ENCODE data around the gene PRR30. TPM values are rescaled to one million over a fixed set of nuclear protein-coding genes. Genes with fewer than 3 reads are reported as not detected.
"Not testable (repeated sequence)": the region's sequence is repeated elsewhere in the genome, so short reads cannot be mapped to it uniquely, and the experiment has no call there.

The PRR30 gene
- total RNA-seq, 1 donor from 2014 or later = not detected

DNA sequence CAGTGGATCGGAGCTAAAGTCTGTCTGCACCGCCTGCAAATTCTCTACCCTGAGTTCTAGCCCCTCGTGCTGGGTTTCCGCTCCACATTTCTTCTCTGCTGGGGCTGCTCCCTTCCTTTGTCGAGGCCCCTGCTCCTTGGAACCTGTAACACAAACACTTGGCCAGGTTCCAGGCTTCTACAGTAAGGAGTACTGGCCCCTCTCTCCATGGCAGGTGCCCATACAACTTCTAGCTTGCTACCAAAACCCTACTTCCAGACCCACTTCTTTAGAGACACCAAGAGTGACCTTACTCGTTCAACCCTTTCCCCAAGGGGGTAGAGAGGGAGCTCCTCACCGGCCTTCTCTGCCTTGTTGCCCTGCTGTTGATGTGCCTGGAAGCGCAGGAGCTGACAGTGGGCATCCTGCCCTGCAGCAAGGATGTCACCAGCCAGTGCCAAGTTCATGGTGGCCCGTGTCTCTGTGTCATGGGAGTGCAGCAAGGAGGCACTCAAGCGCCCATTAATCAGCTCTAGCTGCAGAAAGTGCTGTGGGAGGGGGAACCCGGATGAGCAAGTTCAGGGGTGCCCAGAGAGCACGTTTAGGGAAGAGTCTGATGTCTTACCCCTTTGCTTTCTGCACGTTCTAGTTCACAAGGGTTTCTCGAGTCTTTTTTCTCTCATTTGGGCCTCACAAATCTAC, 5.9 kb downstream of the PRR30 start:
- no peak for DNase-seq (ENCODE audit: low spot score)
- no peaks in the 10 kb centered on the region for H3K27me3 Mint-ChIP-seq (ENCODE audit: insufficient read depth)
- H3K9me3 Mint-ChIP-seq = no peaks in the 10 kb centered on the region
- intact Hi-C loops (cut with micrococcal nuclease) = loop anchor here (5.0 kb wide), 1 partner anchor 81 kb away; the partner anchor contains the start of gene AGBL5
- peak overlapping the region; percentile 85 for H3K27ac Mint-ChIP-seq
- H3K36me3 Mint-ChIP-seq (ENCODE audit: low read depth) = peaks cover 29% of the 10 kb centered on the region
- H3K4me3 Mint-ChIP-seq = peak overlapping the region; percentile 95
- H3K4me1 Mint-ChIP-seq (ENCODE audit: low read depth) = peaks cover 12% of the 10 kb centered on the region

DNA sequence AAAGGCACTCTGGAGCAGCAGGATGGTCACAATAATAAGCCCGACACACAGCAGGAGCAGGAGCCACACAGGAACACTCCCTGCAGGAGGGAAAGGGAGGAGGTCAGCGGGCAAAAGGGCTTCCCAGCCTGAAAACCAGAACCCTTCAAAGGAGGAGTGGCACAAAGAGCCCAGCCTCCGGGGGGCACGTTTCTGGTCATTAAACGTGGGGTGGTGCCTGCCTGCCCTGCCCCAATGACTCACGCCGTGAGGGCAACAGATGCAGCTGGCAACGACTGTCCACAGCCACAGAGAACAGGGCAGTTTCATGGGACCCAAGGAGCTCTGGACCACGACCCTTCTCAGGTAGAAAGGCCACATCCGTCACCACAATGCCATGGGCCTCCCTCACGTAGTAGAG, 7.8 kb downstream of the PRR30 start:
- Mint-ChIP-seq H3K9me3 (no peaks in the 10 kb centered on the region), H3K4me1 (ENCODE audit: low read depth) (peaks cover 12% of the 10 kb centered on the region), H3K27me3 (ENCODE audit: insufficient read depth) (no peaks in the 10 kb centered on the region), H3K4me3 (peak overlapping the region; percentile 26), H3K27ac (no peak overlapping the region), H3K36me3 (ENCODE audit: low read depth) (peaks cover 29% of the 10 kb centered on the region)
- intact Hi-C loops (cut with micrococcal nuclease) = loop anchor here (5.0 kb wide), 1 partner anchor 79 kb away; the partner anchor contains the start of gene AGBL5
- no peak for DNase-seq (ENCODE audit: low spot score)

DNA sequence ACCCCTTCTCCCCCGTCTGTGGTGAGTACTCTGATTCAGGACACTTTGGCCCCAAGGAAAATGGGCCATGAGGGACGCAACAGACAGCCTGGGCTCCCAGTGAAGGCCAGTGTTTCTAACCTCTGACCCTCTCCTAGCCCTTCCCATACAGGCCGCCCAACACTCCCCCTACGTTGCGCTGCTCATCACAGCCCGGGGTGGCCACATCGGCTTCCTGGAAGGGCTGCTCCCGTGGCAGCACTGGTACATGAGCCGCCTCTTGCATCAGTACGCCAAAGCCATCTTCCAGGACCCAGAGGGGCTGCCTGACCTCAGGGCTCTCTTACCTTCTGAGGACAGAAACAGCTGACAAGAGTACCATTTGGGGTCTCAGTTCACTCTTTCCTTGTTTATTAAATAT, 8.8 kb downstream of the PRR30 start:
- no peak for DNase-seq (ENCODE audit: low spot score)
- H3K4me3 Mint-ChIP-seq = no peak overlapping the region
- no peak overlapping the region for H3K27ac Mint-ChIP-seq
- intact Hi-C loops (cut with micrococcal nuclease) = loop anchor here (5.0 kb wide), 1 partner anchor 78 kb away; the partner anchor contains the start of gene AGBL5
- no peaks in the 10 kb centered on the region for H3K9me3 Mint-ChIP-seq
- peaks cover 29% of the 10 kb centered on the region for H3K36me3 Mint-ChIP-seq (ENCODE audit: low read depth)
- no peaks in the 10 kb centered on the region for H3K27me3 Mint-ChIP-seq (ENCODE audit: insufficient read depth)
- peaks cover 12% of the 10 kb centered on the region for H3K4me1 Mint-ChIP-seq (ENCODE audit: low read depth)

DNA sequence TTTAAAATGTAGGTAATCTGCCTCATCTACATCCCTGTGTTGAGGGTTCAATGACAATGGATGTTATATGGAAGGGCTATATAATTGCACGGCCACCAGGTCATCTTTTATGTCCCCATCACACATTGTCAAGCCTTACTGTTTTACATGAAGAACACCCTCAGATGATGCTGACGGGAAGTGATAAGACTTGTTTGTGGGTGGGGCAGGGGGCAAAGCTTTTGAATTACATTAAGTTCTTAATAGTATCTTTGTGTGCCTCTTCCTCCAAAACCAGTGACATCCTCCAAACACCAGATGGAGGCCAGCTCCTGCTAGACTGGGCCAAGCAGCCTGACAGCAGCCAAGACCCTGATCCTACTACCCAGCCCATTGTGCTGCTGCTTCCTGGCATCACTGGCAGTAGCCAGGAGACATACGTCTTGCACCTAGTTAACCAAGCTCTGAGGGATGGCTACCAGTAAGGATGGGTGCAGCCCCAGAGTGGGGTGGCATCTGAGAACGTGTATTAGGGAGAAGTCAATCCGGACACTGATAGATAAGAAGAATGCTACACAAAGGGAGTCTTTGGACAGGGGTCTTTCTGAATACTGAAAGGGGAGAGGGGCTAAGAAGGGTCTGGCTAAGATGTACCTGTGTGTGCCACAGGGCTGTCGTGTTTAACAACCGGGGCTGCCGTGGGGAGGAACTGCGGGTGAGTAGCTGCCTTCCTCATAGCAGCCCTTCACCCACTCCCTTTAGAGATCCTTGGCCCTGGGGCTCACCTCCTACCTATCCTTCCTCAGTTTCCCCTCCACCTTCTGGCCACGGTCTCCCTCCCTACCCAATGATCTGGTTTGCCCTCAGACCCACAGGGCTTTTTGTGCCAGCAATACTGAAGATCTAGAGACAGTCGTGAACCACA, 10.3 kb downstream of the PRR30 start:
- Mint-ChIP-seq H3K27ac (no peak overlapping the region), H3K36me3 (ENCODE audit: low read depth) (peaks cover 27% of the 10 kb centered on the region), H3K9me3 (no peaks in the 10 kb centered on the region), H3K4me1 (ENCODE audit: low read depth) (peaks cover 12% of the 10 kb centered on the region), H3K27me3 (ENCODE audit: insufficient read depth) (no peaks in the 10 kb centered on the region), H3K4me3 (no peak overlapping the region)
- no peak for DNase-seq (ENCODE audit: low spot score)
- intact Hi-C loops (cut with micrococcal nuclease) = no loop called here

DNA sequence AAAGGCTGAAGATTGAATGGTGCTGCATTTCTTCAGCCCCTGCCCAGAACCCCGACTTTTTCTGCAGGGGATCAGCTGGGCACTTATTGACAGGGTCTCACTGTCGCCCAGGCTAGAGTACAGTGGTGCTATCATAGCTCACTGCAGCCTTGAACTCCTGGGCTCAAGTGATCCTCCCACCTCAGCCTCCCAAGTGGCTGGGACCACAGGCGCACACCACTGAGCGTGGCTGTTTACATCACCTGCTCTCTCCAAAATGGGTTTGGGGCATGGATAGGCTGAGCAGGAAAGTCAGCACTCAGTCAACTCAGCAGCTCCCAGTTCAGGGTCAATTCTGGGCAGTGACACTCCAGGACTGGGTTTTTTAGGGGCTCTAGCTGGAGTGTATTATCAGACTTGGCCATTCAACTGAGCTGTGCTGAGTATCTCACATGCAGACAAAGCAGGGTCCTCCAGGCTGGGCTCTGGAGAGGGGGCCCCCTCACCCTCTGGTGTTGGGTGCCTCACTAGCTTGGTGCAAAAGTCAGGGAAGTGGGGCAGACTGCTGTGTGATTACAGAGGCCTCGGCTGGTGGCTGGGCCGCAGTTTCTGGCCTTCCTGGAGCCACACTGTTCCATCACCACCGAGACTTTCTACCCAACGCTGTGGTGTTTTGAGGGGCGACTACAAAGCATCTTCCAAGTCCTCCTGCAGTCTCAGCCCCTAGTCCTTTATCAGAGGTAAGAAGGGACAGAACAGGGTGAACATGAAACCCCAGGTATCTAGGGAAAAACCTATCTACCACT, 11.1 kb downstream of the PRR30 start:
- no peaks in the 10 kb centered on the region for H3K9me3 Mint-ChIP-seq
- intact Hi-C loops (cut with micrococcal nuclease) = no loop called here
- peaks cover 19% of the 10 kb centered on the region for H3K36me3 Mint-ChIP-seq (ENCODE audit: low read depth)
- DNase-seq (ENCODE audit: low spot score) = no peak
- H3K4me1 Mint-ChIP-seq (ENCODE audit: low read depth) = peaks cover 9% of the 10 kb centered on the region
- H3K27ac Mint-ChIP-seq = no peak overlapping the region
- no peak overlapping the region for H3K4me3 Mint-ChIP-seq
- peaks cover 4% of the 10 kb centered on the region for H3K27me3 Mint-ChIP-seq (ENCODE audit: insufficient read depth)

DNA sequence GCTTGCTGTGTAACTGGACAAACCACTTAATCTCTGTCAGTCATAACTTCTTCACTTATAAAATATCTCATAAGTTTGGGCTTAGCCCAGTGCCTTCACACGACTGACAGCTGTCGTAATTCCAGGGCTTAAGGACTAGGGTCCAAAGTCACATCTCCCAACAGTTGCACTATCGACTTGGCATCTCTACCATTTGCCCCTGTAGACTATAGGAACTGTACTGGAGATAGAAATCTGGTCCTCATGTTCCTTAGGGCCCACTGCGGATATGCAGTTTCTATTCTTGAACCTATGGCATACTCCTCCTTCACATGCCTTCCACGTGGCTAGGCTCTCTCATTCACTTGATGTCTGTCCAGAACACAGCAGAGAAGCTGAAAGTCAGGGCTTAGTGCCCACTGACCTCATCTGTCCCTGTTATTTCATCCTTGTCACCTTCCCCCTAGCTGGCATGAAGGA, 12.9 kb downstream of the PRR30 start:
- Mint-ChIP-seq H3K4me1 (ENCODE audit: low read depth) (peaks cover 7% of the 10 kb centered on the region), H3K9me3 (no peaks in the 10 kb centered on the region)

DNA sequence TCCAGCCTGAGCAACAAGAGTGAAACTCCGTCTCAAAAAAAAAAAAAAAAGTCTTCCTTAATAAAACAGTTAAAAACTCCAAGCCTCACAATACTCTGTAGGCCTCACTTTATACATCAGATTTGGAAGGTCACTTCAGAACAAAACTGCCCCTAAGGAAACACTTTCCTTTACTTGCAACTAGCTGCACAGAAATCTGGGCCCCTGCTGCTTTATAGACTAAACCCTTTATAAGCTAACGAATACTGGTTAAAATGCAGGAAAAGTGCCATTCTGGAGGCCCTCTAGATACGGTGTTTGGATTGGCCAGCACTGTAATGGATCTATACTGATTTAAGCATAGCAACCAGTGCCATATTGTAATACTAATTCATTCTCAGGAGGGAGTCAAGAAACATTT, 14.1 kb downstream of the PRR30 start:
- DNase-seq (ENCODE audit: low spot score) = no peak
- no peak overlapping the region for H3K27ac Mint-ChIP-seq
- H3K9me3 Mint-ChIP-seq = no peaks in the 10 kb centered on the region
- H3K4me3 Mint-ChIP-seq = no peak overlapping the region
- H3K36me3 Mint-ChIP-seq (ENCODE audit: low read depth) = peaks cover 5% of the 10 kb centered on the region
- intact Hi-C loops (cut with micrococcal nuclease) = no loop called here
- H3K27me3 Mint-ChIP-seq (ENCODE audit: insufficient read depth) = peaks cover 19% of the 10 kb centered on the region
- H3K4me1 Mint-ChIP-seq (ENCODE audit: low read depth) = peaks cover 9% of the 10 kb centered on the region

More for the DNA sequence above, 12.9 kb downstream of the PRR30 start:
- DNase-seq (ENCODE audit: low spot score) = no peak
- Mint-ChIP-seq H3K27me3 (ENCODE audit: insufficient read depth) (peaks cover 16% of the 10 kb centered on the region), H3K36me3 (ENCODE audit: low read depth) (peaks cover 13% of the 10 kb centered on the region), H3K4me3 (no peak overlapping the region), H3K27ac (no peak overlapping the region)
- intact Hi-C loops (cut with micrococcal nuclease) = no loop called here

DNA sequence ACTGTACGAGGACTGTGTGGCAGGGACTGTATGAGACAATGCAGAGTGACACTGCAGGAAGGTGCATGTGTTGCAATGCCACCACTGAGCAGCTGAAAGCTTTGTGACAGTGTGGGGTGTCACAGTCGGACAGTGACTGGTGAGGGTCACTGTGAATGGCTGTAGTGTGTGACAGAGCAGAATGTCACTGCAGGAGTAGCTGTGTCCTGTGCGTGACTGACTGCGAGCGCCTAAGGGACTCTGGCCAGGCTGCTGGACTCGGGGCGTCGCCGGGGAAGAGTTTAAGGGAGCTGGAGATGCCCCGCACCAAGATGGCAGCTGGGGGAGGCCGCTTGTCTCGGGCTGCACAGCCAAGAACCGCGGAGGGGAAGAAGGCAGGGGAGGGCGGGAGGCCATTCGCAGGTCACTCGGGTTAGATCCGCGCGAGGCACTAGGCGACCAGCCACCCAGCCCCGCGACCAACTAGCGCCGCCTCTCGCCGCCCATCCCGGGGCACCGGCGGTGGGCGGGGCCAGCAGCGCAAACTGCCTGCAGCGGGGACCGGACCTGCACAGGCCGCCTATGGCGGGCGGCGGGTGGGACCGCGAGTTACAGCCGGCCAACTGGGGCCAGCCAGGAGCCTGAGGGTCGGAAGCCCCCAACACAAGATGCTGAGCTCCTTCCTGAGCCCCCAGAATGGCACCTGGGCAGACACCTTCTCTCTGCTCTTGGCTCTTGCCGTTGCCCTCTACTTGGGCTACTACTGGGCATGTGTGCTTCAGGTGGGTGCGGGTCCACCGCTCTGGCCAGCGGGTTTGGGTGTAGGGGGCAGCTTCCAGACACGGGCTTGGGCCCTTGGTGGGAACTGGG, 15.7 kb downstream of the PRR30 start, which contains the start of gene ABHD1:
TSS of gene ABHD1 (plus strand) at position 514 of the 849 bp plus-strand sequence. CDS start at position 648, 134 bp downstream.
- Mint-ChIP-seq H3K4me3 (peak within 1 kb of the TSS; percentile 88), H3K27me3 (ENCODE audit: insufficient read depth) (peaks cover 31% of the 10 kb centered on the region), H3K9me3 (no peaks in the 10 kb centered on the region), H3K4me1 (ENCODE audit: low read depth) (peaks cover 18% of the 10 kb centered on the region), H3K27ac (peak within 1 kb of the TSS; percentile 55), H3K36me3 (ENCODE audit: low read depth) (no peaks in the 10 kb centered on the region)
- peak; percentile 71 for DNase-seq (ENCODE audit: low spot score)
- intact Hi-C loops (cut with micrococcal nuclease) = loop anchor here (1.0 to 2.0 kb wide), 3 partner anchors 11 to 93 kb away; partner anchors contain the start of genes CAD and PREB

DNA sequence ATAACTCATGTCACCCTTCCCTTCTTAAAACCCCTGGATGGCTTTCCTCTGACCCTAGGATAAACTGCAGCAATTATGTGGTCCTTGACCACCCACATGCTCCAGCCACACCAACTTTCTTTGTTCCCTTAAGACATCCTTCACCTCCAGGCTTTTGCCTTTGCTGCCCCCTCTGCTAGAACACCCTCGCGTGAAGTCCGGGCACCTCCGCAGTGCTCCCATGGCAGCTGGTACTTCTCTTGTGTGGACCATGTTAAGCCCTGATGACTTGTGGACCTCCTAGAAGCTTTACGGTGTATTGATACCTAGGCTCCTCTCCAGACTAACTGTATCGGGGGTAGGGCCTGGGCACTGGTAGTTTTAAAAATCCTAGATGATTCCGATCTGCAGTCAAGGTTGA, 16.4 kb downstream of the PRR30 start:
- Mint-ChIP-seq H3K27ac (peak overlapping the region; percentile 27), H3K27me3 (ENCODE audit: insufficient read depth) (peaks cover 35% of the 10 kb centered on the region), H3K9me3 (no peaks in the 10 kb centered on the region), H3K4me1 (ENCODE audit: low read depth) (peaks cover 18% of the 10 kb centered on the region), H3K36me3 (ENCODE audit: low read depth) (no peaks in the 10 kb centered on the region), H3K4me3 (peak overlapping the region; percentile 88)
- intact Hi-C loops (cut with micrococcal nuclease) = loop anchor here (1.0 to 2.0 kb wide), 3 partner anchors 12 to 94 kb away; partner anchors contain the start of genes CAD and PREB
- no peak for DNase-seq (ENCODE audit: low spot score)

DNA sequence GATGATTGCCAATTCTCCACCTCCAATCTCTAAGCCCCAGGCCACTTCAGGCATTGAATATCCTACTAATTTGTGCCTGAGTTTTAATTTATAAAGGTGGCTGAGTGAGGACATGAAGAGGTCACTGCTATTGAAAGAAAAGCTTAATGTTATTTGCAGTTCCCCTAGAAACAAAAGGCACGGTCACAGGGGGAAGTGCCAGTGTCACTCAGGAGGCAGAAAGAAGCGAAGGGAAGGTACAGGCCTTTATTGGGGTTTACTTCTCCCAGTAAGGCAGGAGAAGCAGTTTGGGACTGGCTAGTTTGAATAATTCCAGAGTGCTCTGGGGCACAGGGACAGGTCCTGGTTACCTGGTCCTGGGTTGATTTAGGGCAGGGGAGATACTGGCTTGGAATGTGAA, 17.3 kb downstream of the PRR30 start:
- H3K27me3 Mint-ChIP-seq (ENCODE audit: insufficient read depth) = peaks cover 42% of the 10 kb centered on the region
- H3K4me1 Mint-ChIP-seq (ENCODE audit: low read depth) = peaks cover 18% of the 10 kb centered on the region
- no peak overlapping the region for H3K27ac Mint-ChIP-seq
- no peak for DNase-seq (ENCODE audit: low spot score)
- intact Hi-C loops (cut with micrococcal nuclease) = loop anchor here (2.0 kb wide), 1 partner anchor 95 kb away; the partner anchor contains the start of gene CAD
- no peaks in the 10 kb centered on the region for H3K9me3 Mint-ChIP-seq
- H3K4me3 Mint-ChIP-seq = no peak overlapping the region
- no peaks in the 10 kb centered on the region for H3K36me3 Mint-ChIP-seq (ENCODE audit: low read depth)

DNA sequence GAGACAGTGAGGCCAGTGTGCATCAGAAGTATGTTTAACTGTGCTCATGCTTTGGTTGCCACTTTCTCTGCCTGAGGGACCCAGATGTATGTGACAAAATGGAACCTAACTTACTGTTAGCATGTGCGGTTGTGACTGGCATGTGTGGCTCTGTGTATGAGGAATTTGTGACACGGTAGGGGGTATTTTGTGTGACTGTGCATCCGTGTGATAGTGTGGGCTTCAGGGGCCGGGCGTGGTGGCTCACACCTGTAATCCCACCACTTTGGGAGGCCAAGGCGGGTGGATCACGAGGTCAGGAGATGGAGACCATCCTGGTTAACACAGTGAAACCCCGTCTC, 19.9 kb downstream of the PRR30 start:
- not testable (repeated sequence) for DNase-seq (ENCODE audit: low spot score); H3K27ac Mint-ChIP-seq

More for the DNA sequence above, 19.9 kb downstream of the PRR30 start:
- H3K9me3 Mint-ChIP-seq; H3K36me3 Mint-ChIP-seq (ENCODE audit: low read depth): not testable (repeated sequence)
- H3K4me3 Mint-ChIP-seq = peak overlapping the region; percentile 81
- H3K27me3 Mint-ChIP-seq (ENCODE audit: insufficient read depth) = peaks cover 42% of the 10 kb centered on the region
- intact Hi-C loops (cut with micrococcal nuclease) = loop anchor here (1.0 kb wide), 1 partner anchor 15 kb away; the partner anchor contains the start of gene PREB
- peaks cover 18% of the 10 kb centered on the region for H3K4me1 Mint-ChIP-seq (ENCODE audit: low read depth)

Measured in activated T-helper 1 cell treated with anti-CD3 and anti-CD28 coated beads, Interleukin-12 subunit alpha, Interleukin-12 subunit beta, Interleukin-2, Interleukin-4 antibody, amounts not matched to agents 30 ng/mL and 10 ng/mL and 1 ng/mL, durations not matched to agents 14 hours and 24 hours and 36 hours (primary cell).